Ovary (tissue), 9 donors: Measurements from ENCODE around the gene KCNIP3. TPM values are rescaled to one million over a fixed set of nuclear protein-coding genes. Genes with fewer than 3 reads are reported as not detected.

Experiments
- polyA plus RNA-seq, 2 donors: library from polyadenylated mRNA; stranded (reverse); fragments of 200-250 nt in 1 of 2; fragments of 350-450 nt in 1 of 2; fragmentation: Illumina TruSeq in 1 of 2; extraction: RNeasy Lipid Tissue Mini Kit (QIAGEN cat#74804) in 1 of 2; gene quantifications; one replicate each; pipeline ENCODE4 v1.2.3, GENCODE V29; 2013 to 2014
- total RNA-seq, 7 donors: library from RNA; depleted of rRNA in 2 of 7; stranded (reverse); fragments of >200 nt in 2 of 7; fragmentation: NEBNext Ultra II Directional in 3 of 7; extraction: Animal tissue kit (Norgen Biotek cat#: 25700) in 3 of 7; gene quantifications; one replicate each; pipeline versions ENCODE4 v1.1.0 to v1.2.4, GENCODE V29; 2016 to 2023
- donor health status: DM: no; HTN: no; CAD: no; lungs with moderate emphysema.
- donor health status: DM: no; HTN: no; CAD: no.
- donor health status: Bipolar disorder and iron deficiency.
- donor health status: DM: yes; HTN: yes; CAD: no.
- donor health status: DM: no; HTN: no; CAD: no.
- donor health status: DM: yes; HTN: yes; CAD: no.

Gene KCNIP3
- total and polyA plus RNA-seq, 9 donors: 2.2 to 26.0 (median 11.7) TPM

Other genes starting within 250 kb of the KCNIP3 start
- gene MRPS5, start 175.5 kb upstream of the KCNIP3 start, total RNA-seq: 10 to 100 TPM; 32.4 to 45.4 (median 39.7) TPM
- gene MRPS5, start 175.5 kb upstream of the KCNIP3 start, polyA plus RNA-seq: 10 to 100 TPM; 36.2 to 62.9 TPM
- gene ZNF514, start 137.5 kb upstream of the KCNIP3 start, total RNA-seq: 10 to 100 TPM; 16.5 to 30.8 (median 24.4) TPM
- gene ZNF514, start 137.5 kb upstream of the KCNIP3 start, polyA plus RNA-seq: 10 to 100 TPM; 10.3 to 16.9 TPM
- gene ZNF2, start 131.5 kb upstream of the KCNIP3 start, total RNA-seq: 1 to 10 TPM; 3.6 to 6.9 (median 4.6) TPM
- 1 to 10 TPM; 3.1 to 7.9 TPM for gene ZNF2, start 131.5 kb upstream of the KCNIP3 start, polyA plus RNA-seq
- 1 to 10 TPM; 3.0 to 8.2 (median 5.8) TPM for gene ZNF892, start 89.8 kb upstream of the KCNIP3 start, total RNA-seq
- gene ZNF892, start 89.8 kb upstream of the KCNIP3 start, polyA plus RNA-seq: 1 to 10 TPM in 1 of 2 donors, under 1 TPM in 1; 0.63 to 1.6 TPM
- gene PROM2, start 22.9 kb upstream of the KCNIP3 start, total RNA-seq: 1 to 10 TPM in 6 of 7 donors, under 1 TPM in 1; 0.99 to 5.1 (median 3.8) TPM
- gene PROM2, start 22.9 kb upstream of the KCNIP3 start, polyA plus RNA-seq: under 1 TPM; 0.37 to 0.53 TPM
- gene FAHD2A, start 105.4 kb downstream of the KCNIP3 start, total RNA-seq: 10 to 100 TPM; 15.3 to 33.6 (median 29.2) TPM
- gene FAHD2A, start 105.4 kb downstream of the KCNIP3 start, polyA plus RNA-seq: 10 to 100 TPM; 25.0 to 30.2 TPM
- gene TRIM43B, start 187.4 kb downstream of the KCNIP3 start, total RNA-seq: not detected
- gene TRIM43B, start 187.4 kb downstream of the KCNIP3 start, polyA plus RNA-seq: not detected